NCI-H2081 treated with DMSO at 0.1 percent for 48 hours (cell line): ENCODE measurements around the gene ANK3.

Experiments
- DNase-seq: peaks from one replicate; lab custom pipeline; 2025; lab: John Stamatoyannopoulos, UW

The ANK3 gene

DNA sequence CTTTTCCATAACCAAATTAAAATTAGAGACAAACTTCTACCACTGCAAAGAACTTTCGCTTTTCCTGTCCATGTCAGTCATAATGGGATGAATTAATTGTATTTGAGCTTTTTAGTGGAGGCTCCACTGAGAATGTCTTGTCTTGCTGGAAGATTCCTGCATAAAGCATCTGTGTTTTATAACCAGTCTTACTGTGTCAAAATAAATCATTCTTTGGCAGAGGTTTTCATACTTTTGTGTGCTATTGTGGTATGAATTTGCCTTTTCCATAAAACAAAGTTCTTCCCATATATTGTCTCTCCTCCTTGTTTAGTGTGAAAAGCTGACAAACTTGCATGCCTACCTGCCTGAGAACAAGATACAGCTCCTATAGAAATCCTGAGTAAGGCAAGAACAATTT, 358.5 kb downstream of the ANK3 start:
- no peak for DNase-seq

DNA sequence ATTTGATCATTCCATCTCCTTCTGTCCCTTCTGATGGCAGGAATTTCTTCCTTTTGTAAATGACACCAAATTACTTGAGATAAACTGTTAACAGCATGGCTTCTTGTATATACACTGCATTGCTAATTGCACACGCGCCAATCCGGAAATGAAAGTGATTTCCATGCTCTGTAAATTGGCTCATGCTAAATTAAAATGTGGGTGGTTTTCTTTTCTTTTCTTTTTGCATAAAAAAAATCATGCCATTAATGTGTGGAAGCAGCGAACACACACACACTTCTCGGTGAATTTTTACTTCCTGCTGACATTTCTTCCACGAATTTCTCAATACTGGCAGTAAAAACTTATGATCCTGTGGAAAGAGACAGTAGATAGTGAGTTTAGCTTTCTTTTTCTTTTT, 360.2 kb downstream of the ANK3 start:
- no peak for DNase-seq

DNA sequence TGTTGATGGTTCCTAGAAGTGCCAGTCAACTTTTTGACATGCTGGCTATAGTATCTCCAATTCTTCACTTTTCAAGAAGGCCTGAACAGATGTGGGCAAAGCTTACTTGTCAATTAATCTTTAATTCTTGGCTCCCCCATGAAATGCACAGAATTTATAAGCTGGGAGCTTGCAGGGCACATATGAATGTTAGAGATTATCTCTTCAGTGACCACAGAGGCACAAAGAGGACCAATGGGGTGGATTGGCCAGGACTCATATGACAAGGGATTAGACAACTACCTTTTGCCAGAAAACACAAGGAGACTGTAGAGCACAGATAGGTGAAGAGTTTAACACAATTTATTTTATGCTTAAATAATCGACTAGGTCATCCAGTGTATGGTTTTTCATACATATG, 361.6 kb downstream of the ANK3 start:
- no peak for DNase-seq

DNA sequence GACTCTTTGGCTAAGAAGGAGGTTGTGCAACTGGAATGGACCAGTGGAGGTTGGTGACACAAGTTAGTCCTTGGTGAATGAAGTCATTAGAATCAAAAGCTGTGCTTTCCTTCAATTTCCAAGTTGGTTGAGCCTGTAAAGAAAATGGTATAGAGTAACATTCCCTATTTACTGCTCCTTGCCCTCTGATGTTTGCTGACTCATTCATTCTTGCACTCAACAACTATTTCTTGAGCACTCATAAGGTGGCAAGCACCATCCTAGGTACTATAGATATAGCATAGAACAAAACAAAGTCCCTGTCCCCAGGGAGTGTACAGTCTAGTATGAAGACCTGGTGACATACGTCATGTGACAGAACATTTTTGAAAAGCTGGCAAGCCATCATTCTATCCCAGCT, 364.4 kb downstream of the ANK3 start:
- DNase-seq, result no peak

DNA sequence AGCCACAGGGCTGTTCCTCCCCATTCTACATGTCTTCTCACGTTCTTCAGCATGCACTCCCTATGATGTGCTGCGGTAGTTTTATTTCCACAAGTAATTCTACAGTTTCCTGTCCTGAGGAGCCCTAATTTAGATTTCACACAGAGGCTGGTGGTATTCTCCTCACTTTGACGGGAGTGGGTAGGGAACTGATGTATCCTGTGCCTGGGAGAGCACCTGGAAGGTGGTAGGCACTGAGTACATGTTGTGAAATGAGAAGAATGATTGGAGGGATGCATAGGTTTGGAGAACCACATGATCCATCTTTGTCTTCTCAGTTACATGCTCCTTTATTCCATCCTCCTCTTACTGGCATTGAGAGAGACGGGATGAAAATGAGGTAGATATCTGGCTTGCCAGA, 365.2 kb downstream of the ANK3 start:
- DNase-seq, result no peak

DNA sequence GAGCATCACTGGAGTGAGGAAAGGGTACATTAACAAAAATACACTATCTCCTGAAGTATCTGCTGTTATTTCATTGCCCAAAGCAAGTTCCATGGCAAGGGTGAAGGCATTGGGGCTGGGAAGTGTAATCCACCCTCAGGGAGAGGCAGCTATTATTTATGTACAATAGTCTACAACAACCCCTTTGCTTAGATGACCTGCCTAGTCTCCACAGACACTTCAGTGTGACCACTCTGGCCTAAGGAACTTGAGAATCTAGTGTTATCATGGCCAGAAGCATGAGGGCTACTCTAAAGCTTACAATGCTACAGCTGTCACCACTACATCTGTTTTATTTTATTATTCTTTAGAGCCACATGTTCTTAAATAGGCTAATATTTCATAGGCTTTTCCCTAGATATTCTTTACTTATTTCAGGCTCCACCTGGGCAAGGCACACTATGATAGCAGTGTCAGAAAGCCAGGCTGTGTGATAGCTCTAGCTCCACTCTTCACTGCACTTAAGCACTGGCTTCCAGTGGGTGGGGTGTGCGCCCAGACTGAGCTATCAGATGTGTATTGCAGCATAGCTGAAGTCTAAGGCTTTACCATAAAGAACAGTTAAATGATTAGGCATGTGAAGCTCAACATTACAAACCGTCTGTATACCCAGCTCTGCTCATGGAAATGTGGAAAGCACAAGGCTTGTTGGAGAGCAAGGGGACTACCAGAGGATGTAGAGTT, 366.4 kb downstream of the ANK3 start:
- DNase-seq, result no peak

DNA sequence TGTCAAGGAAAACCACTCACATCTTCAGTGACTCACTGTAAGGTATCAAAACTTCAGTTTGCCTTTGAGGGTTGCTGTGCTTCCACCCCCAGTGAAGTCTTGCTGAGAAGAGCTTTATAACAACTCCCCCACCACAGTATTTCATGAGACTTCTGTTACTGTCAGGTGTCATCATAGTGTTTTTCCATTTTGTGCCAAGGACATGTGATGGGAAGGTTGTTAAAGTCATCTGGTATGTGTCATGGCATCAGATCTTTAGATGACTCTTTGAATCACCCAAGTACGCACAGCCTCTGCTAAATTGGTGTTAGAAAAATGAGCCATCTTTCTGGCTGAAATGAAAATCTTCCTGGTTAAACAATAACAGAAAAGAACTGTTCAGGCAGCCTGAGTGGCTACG, 368.3 kb downstream of the ANK3 start:
- no peak for DNase-seq

DNA sequence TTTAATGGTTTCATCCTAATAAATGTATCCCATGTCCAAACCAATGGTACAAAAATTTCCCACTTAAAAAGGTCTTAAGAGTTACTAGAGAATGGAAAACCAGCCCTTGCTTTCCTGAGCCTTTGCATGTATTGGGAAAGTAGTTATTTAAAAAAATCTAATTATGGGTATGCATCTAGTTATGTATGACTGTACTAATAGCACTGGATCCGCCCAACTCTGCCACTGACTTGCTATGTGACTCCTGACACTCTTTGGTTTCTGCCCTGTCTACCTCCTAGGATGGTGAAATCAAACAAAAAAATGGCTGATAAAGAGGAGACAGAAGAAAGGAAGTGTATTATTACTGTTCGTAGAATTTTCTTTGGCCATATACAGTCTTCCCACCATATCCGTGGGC, 372.9 kb downstream of the ANK3 start:
- no peak for DNase-seq

DNA sequence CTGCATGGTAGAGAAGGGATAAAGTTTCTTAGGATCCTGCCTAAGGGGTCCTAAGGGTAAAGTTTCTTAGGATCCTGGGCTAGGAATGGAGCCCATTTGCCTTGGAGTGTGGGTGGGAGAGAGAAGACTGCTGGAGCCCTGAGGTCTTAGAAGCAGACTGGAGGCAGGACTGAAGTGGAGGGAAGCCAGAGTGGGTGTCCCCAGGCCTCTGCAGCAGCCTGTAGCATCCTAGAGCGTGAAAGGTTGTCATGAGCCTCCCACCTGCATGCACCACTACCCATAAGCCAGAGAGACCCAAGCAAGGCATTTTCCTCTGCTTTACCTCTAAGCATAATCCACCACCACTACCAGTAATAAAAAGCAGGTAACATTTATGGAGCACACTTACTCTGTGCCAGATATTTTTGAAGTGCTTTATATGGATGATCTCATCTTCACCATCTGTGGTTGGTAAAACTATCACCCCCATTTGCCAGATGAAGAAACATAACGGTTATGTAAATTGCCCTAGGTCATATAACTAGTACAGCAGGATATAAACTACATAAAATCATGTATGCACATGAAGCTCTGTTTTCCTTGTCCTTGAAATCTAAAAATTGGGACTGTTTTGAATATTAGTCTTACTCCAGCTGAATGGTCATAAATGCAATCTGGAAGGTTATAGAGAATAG, 379.8 kb downstream of the ANK3 start:
- DNase-seq, result no peak

DNA sequence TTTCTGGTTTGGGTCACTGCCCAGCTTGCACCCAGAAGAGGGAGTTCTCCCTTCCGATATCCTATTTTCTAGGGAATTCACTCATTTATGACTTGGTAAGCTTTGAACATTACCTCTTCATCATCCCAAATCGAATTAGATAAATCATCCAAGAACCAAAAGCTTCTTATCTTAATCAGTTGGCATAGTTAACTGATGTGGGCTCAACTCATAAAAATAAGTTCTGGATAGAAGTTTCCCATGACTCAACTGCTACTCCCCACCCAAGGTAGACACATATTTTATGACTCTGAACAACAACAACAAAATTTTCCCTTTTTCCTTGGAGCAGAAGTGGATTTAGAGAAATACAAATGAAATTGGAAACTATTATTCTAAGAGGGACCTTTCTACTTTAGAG, 380.4 kb downstream of the ANK3 start:
- no peak for DNase-seq

DNA sequence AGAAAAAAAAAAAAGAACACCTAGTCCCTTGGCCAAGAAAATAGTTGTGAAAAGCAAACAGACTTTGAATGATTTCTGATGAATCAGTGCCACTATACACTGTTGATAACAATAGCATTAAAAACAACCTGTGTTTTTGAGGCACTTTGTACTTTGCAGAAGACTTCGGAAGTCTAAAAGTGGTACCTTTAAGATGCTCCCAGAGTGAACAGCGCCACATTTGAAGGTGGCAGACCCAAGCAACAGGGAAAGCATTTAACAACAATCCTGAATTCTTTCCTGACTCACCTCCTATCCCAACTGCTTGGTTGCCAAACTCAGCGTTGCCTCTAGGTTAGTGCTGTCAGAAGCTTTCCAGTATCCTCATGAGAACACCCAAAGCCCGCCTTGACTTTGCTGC, 380.9 kb downstream of the ANK3 start:
- no peak for DNase-seq

DNA sequence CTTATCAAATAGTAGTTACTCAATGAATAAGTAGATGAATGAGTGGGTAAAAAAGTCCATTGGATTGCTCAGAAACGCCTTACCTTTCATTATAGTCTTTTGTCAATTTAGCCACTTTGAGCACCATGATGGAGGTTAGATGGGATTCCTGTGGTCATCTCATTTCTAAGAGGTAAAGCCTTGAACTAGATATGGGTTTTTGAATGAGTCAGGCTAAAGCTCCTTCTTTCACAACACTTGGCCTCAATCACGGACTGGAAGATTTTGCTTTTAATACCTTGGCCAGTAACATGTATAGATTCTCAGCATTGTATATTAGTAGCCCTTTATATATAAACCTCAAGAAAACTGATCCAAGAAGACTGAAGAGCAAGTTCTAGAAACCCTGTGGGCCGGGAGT, 383.6 kb downstream of the ANK3 start:
- no peak for DNase-seq

DNA sequence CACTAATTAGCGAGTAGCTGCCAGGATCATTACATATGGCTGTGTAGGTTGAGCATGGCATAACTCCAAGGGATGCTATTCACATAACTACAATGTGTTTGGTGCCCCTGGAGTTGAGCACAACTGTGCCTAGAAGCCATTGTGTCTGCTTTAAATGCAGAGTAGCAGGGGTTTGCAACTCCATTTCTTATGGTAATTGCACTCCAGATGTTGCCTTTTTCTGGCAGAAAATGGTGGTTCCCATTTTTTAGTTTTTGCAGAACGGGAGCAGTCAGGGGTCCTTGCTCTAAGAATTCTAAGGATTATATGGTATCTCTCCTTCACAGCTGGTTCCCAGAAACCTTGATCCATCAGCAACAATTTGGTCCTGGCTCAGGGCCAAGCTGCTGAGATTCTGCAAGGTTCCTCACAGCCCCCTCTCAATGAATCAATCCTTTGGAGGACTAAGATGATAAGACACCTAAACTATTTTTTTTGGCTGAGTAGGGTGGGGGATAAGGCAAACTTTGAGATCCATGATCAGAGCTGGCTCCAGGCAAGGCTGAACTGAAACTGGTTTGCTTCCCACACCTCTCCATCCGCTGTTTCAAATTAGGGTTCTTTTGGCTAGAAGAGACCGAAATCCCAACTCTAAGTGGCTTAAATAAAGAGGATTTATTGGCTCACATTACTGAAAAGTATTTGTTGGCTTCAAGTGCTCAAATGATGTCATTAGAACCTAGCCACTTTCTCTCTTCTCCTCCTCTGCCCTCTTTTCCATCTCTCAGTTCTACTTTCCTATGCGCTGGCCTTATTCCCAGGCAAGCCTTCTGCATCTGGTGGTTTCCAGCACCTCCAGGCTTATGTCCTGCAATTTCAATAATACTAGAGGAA, 385.8 kb downstream of the ANK3 start:
- DNase-seq, result no peak

DNA sequence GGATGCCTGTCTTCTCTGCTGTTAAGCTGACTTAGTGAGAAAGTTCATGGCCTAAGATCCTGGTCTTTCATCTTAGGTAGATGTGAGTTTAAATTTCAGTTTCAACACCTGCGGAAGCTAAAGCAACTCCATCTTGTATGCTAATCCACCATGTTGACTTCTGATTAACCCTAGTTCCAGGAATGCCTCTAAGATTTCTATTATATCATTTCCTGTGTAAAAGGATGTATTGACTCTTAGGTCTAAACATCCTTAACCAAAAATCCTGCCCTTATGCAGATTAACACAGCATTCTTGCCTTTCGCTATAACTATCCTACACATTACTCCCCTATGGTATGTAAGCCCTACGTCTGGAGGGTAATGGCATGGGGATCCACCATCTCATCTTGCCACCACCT, 388.9 kb downstream of the ANK3 start:
- no peak for DNase-seq

DNA sequence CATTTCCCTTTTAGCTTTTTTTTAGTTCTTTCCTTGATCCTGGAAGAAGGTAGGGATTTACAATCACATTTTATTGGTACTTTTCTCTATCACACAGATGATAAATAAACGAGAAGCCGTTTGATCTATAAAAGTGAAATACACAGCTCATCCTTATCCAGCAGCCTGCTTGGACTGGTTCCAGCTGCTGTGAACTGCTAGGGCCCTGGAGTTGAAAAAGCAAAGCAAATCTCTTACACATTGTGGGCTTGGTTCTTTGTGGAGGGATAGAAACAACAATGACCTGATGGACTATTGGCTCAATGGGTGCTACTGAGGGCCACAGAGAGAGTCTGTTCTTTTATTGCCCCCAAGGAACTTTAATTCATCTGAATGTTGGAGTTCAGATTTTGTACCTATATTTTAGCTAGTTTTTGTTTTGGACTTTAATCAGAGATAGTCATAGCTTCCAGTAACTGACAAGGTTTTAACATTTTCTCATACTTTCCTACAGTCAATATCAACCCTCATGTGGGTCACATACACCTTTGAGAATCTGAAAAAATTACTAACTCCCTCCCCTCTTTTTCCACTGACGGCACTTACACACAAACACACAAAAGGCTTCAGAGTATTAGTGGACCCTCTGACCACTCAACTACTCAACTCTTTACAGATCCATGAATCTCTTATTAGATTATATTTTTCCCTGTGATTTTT, 391.7 kb downstream of the ANK3 start:
- DNase-seq, result no peak

DNA sequence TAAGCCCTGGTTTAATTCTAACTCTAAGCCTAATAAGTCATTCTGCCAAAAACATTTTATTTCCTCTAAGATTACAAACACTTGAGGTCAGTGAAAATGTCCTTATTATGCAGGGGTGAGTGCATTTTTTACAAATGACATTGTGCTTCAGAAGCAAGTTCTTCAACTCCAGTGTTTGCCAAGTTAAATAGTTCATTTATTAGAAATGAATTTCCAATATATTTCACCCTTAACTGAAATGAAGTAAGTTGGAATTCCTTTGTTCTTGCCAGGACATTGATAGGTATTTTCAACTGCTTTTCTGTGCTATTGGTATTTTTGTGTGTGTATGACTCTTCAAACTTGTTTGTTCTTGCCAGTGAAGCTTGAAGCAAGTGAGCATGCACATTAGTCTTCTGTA, 393.8 kb downstream of the ANK3 start:
- DNase-seq, result no peak

DNA sequence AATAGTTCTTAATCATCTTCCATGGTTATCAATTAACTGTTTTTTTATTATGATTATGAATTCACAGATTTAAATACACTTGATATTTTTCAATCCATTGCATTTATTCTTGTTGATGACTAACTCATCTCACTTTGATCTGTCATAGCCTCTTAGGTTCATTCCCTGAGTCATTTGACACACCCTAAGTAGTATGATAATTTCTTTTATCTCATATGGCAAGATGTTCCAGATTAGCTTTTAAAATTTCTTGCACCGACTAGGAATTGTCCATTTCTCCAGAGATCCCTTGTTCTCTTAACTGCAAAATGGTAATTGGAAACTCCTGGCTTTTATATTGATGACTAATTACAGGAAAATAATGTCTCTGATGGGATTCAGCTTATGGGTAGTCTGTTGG, 395.7 kb downstream of the ANK3 start:
- DNase-seq, result no peak

DNA sequence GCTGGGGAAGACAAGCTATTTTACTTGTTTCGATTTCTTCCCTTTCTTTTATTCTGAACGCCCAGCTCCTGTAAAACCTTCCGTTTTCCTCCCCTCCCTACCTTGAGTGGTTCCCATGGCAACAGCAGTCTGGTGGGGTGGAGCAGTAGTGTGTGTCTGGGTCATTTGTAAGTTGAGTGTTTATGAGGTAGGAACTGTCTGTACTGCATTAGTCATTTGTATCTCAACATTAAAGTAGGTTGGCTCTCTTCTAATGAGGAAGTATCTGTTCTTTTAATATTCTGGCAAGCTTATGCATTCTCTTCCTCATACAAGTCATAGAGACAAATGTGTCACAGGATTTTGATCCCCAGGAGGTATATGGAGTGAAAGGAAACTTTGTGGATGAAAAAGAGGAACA, 398.0 kb downstream of the ANK3 start:
- no peak for DNase-seq

DNA sequence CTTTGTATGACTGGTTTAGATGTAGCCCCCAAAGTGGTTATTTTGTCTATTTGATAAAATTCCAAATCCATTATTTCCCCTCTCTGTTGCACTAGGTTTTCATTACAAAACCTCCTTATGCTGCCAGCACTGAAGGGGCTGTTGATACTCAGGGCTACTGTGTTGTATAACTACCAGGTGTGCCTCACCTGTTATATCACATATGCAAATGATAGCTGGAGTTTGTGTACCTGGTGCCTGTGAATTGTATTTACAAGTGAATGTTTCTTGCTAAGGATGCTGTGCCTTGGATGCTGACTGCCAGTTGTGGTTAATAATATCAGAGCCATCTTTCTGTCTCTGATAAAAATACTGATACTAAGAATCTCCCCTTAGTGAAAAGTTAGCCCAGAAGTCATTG, 398.6 kb downstream of the ANK3 start:
- no peak for DNase-seq

DNA sequence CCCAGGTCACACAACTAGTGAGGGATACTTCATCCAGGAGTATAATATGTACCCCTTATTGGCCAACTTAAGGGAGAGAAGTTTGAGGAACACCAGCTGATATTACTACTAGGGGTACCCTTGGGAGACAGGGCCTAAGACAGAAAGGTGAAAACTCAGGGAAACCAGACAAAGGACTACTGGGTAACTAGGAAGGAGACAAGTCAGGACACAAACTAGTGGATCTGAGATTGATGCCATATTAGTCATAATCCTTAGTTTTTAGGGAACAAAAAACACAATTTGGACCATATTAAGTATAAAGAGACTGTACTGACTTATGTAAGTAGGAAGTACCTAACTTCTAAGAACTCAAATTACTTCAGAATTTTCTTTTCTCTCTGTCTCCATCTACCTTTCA, 404.0 kb downstream of the ANK3 start:
- DNase-seq, result no peak

DNA sequence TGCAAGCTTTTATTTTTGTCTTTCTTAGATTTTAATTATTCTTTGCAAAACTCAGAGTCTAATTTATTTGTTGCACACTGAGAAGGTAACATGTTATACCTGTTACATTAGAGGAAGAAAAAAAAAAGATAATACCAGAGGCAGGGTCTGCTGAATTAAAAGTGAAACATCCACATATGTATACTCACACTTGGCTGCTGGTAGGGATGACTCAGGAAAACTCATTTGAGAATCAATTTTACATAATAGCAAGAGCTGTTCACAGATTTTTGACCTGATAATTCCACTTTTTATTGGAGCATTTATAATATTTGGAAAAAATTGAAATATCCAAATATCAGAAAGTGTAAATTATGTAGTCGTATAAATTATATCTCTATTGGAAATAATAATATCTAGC, 405.3 kb downstream of the ANK3 start:
- DNase-seq, result no peak

DNA sequence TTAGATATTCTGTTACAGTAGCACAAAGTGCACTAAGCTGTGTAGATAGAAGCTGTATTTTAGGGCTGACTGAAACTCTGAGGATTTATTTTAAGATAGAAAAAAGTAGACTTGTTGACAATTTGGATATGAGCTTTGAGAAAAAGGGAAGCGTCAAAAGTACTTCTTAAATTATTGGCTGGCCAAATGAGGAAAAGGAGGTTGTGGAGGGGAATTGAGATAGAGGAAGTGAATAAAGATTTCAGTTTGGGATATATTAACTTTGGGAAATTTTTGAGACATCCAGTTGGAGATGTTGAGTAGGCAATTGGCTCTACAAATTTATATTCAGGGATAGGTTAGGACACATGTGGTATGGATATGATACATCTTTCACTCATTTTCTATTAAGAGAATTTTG, 409.3 kb downstream of the ANK3 start:
- DNase-seq, result no peak

DNA sequence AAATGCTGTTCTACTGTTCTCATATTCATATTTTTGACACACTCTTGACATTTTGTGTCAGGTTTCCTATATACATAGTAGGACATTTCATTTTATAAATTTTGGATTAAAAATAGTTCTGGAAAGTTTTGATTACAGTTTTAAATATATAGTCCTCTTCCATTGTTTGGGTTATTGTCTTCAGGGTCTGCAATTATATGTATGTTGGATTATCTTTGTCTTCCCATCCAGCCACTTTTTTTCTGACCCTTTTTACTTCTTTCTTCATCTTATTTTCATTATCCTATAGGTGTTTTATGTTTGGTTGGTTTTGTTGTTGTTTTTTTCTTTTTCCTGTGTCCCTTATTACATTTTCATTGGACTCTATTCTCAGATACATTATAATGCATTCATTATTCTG, 412.2 kb downstream of the ANK3 start:
- no peak for DNase-seq
